K562 (cell line): ENCODE results near the gene ATF4. TPM values are rescaled to one million over a fixed set of nuclear protein-coding genes. Genes with fewer than 3 reads are reported as not detected.

Experiments used
- CHD7 ChIP-seq: fragments of 200-600 bp; sonication (generic); IDR thresholded peaks from one replicate; pipeline ENCODE4 v1.6.1; 2012; ENCODE audit warnings: mild to moderate bottlenecking, low read depth, low read length, inconsistent platforms
- CTCF ChIP-seq, 3 experiments: IDR thresholded peaks in 2 of 3; conservative IDR thresholded peaks in 1 of 3; 2 replicates each; pipeline ENCODE4 v1.5.1; 2011 to 2012; ENCODE audit warnings: low read length in 3 of 3, mild to moderate bottlenecking in 3 of 3, control low read depth in 2 of 3, improper control_type of control experiment in 1 of 3, inconsistent platforms in 1 of 3, low read depth in 1 of 3, mixed read lengths in 1 of 3, moderate library complexity in 1 of 3; ENCODE audit not compliant: insufficient read depth in 2 of 3
- POLR2AphosphoS2 ChIP-seq: IDR thresholded peaks from 2 replicates; pipeline ENCODE4 v1.6.1; 2012; ENCODE audit warnings: low read length, improper control_type of control experiment
- ZNF449 ChIP-seq: fragments of 250-450 bp; sonication (Bioruptor Pico); IDR thresholded peaks from 2 replicates; pipeline ENCODE4 v1.8.0; 2022; ENCODE audit warnings: moderate library complexity, mild to moderate bottlenecking, inconsistent platforms
- polyA plus RNA-seq, 8 experiments: library from polyadenylated mRNA; depleted of rRNA in 4 of 8; stranded (reverse) in 5 of 8; unstranded in 3 of 8; fragments of >200 nt; fragmentation: Nextera tagmentation in 2 of 8; fragmentation: Illumina TruSeq in 1 of 8; extraction: Ambion mirVana in 2 of 8; extraction: Trizol in 1 of 8; gene quantifications; 2 replicates each; pipeline versions ENCODE4 v1.2.1 to v1.2.3, GENCODE V29; 2011 to 2014; ENCODE audit warnings: inconsistent platforms in 1 of 8, missing spikeins in 1 of 8
- total RNA-seq, 7 experiments: library from RNA; depleted of rRNA in 6 of 7; stranded (reverse); fragments of >200 nt in 6 of 7; fragmentation: Illumina TruSeq in 2 of 7; extraction: Trizol in 2 of 7; gene quantifications; 2 replicates each; pipeline versions ENCODE4 v1.2.1 to v1.2.3, GENCODE V29; 2011 to 2021; ENCODE audit warnings: low replicate concordance in 1 of 7
- TF ChIP-seq, protein P1 (sequence below): sonication (generic); formaldehyde crosslinking; IDR thresholded peaks from 2 replicates; pipeline ENCODE4 v1.9.0; 2022; ENCODE audit warnings: mild to moderate bottlenecking, missing genetic modification reagents
- TF ChIP-seq, protein P2 (sequence below), 2 experiments: fragments of 450-650 bp in 1 of 2; sonication (generic) in 1 of 2; formaldehyde crosslinking in 1 of 2; IDR thresholded peaks in 1 of 2; conservative IDR thresholded peaks in 1 of 2; 2 replicates each; pipeline versions ENCODE4 v1.6.1 to v1.8.1; 2016 to 2023; ENCODE audit warnings: mild to moderate bottlenecking in 2 of 2, moderate library complexity in 2 of 2, inconsistent platforms in 1 of 2, missing genetic modification reagents in 1 of 2

Gene ATF4
- total and polyA plus RNA-seq, 9 of the 15 experiments (the other 6 are each of a cell fraction or from before 2014, with no cell fraction given): 93.1 to 723 (median 355) TPM

GRCh38 chr22:39496131-39496838 lies 24.1 kb upstream of the ATF4 start (continued):
- TF ChIP-seq ZNF449 (CRISPR knock-in tag) (no peak), POLR2AphosphoS2 (no peak), CHD7 (no peak), CTCF (IDR thresholded peaks at IDR 0.05 in 2 of 3, conservative IDR thresholded peaks at IDR 0.05 in 1 of 3; ENCODE audit: insufficient read depth in 2 of 3, low read depth in 1 of 3, low read length in 3 of 3) (peak; percentile 77 to 84 (median 82))
- TF ChIP-seq, protein P1, sequence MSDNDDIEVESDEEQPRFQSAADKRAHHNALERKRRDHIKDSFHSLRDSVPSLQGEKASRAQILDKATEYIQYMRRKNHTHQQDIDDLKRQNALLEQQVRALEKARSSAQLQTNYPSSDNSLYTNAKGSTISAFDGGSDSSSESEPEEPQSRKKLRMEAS (CRISPR knock-in tag): peak; percentile 40; the same call in 1 of the 2 replicates
- TF ChIP-seq, protein P2, sequence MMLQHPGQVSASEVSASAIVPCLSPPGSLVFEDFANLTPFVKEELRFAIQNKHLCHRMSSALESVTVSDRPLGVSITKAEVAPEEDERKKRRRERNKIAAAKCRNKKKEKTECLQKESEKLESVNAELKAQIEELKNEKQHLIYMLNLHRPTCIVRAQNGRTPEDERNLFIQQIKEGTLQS (IDR thresholded peaks at IDR 0.05): no peak
- TF ChIP-seq, protein P2 (CRISPR knock-in tag; conservative IDR thresholded peaks at IDR 0.05): no peak
